ENCODE measurements around the gene LPP. TPM values are rescaled to one million over a fixed set of nuclear protein-coding genes. Genes with fewer than 3 reads are reported as not detected.

Gene LPP
- total RNA-seq, 2 donors from 2014 or later: 52.7 to 56.7 TPM

- Mint-ChIP-seq H3K4me3 (no peak overlapping the region), H3K36me3 (no peaks in the 10 kb centered on the region), H3K27ac (peak overlapping the region in 1 of 2 donors; percentile 67), H3K9me3 (no peaks in the 10 kb centered on the region), H3K27me3 (no peaks in the 10 kb centered on the region), H3K4me1 (ENCODE audit: low read depth in 2 of 2) (peaks cover 28 to 29% of the 10 kb centered on the region in 2 donors)
- DNase-seq (ENCODE audit: low spot score): no peak
- ATAC-seq: no peak
These were observed 663.9 kb downstream of the LPP start for GRCh38 chr3:188817935-188818269.

GRCh38 chr3:188818282-188818681, 664.3 kb downstream of the LPP start:
- H3K27ac Mint-ChIP-seq: peak overlapping the region in 1 of 2 donors; percentile 67
- no peaks in the 10 kb centered on the region for H3K36me3 Mint-ChIP-seq
- DNase-seq (ENCODE audit: low spot score) (no peak), ATAC-seq (no peak)
- H3K4me1 Mint-ChIP-seq (ENCODE audit: low read depth in 2 of 2): peaks cover 28 to 32% of the 10 kb centered on the region in 2 donors
- no peak overlapping the region for H3K4me3 Mint-ChIP-seq
- no peaks in the 10 kb centered on the region for H3K27me3 Mint-ChIP-seq
- H3K9me3 Mint-ChIP-seq: no peaks in the 10 kb centered on the region

- H3K4me1 Mint-ChIP-seq (ENCODE audit: low read depth in 2 of 2): peaks cover 28 to 30% of the 10 kb centered on the region in 2 donors
- DNase-seq (ENCODE audit: low spot score) (no peak), ATAC-seq (peak in 1 of 2 donors; percentile 80)
- H3K36me3 Mint-ChIP-seq: no peaks in the 10 kb centered on the region
- peak overlapping the region; percentile 27 to 67 for H3K27ac Mint-ChIP-seq
- H3K27me3 Mint-ChIP-seq: no peaks in the 10 kb centered on the region
- H3K9me3 Mint-ChIP-seq: no peaks in the 10 kb centered on the region
- H3K4me3 Mint-ChIP-seq: peak overlapping the region; percentile 27
These were observed 666.0 kb downstream of the LPP start for GRCh38 chr3:188819939-188820338.

DNA sequence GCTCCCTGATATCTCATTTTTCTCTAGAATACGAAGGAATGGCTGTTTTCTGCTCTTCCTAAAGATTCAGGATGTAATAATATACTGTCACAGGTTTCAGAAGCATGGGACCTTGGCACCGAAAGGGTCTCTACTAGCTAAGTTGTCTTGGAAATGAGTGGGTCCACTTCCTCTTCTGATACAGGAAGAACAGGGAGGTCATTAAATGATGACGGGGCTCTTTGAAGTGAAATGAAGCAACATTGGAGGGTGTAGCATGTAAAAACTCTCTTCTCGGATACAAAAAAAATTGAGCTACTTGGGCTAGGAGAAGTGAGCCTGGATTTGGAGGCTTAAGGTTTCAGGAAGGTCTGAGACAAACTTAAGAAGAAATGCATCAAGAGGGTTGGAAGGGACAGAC, 668.0 kb downstream of the LPP start:
- no peak for DNase-seq (ENCODE audit: low spot score)
- no peaks in the 10 kb centered on the region for H3K36me3 Mint-ChIP-seq
- H3K27ac Mint-ChIP-seq: no peak overlapping the region
- H3K4me3 Mint-ChIP-seq: no peak overlapping the region
- no peaks in the 10 kb centered on the region for H3K9me3 Mint-ChIP-seq
- peaks cover 40 to 49% of the 10 kb centered on the region in 2 donors for H3K4me1 Mint-ChIP-seq (ENCODE audit: low read depth in 2 of 2)
- no peak for ATAC-seq
- H3K27me3 Mint-ChIP-seq: no peaks in the 10 kb centered on the region

- DNase-seq (ENCODE audit: low spot score): no peak
- no peaks in the 10 kb centered on the region for H3K36me3 Mint-ChIP-seq
- no peaks in the 10 kb centered on the region for H3K27me3 Mint-ChIP-seq
- H3K9me3 Mint-ChIP-seq: no peaks in the 10 kb centered on the region
- H3K4me1 Mint-ChIP-seq (ENCODE audit: low read depth in 2 of 2): peaks cover 43 to 52% of the 10 kb centered on the region in 2 donors
- ATAC-seq: no peak
- no peak overlapping the region for H3K4me3 Mint-ChIP-seq
- no peak overlapping the region for H3K27ac Mint-ChIP-seq
These were observed 668.5 kb downstream of the LPP start for GRCh38 chr3:188822411-188822810.

DNA sequence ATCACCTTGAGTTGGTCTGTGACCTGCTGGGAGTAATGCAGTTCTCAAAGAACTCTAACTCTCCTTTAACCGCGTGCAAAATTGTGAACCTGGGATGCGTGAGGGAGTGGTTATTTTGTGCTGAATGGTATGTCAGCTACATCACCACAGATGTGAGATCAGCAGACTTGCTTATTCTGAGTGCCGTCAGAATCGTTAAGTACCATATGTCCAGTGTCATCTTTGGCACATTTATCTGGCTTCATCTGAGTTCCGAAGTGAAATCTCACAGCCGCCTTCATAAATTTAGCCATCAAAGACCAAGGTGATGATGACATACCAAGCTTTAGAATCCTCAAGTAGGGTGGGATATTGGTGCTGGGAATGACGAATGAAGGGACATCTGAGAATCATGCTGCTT, 670.6 kb downstream of the LPP start:
- Mint-ChIP-seq H3K27me3 (no peaks in the 10 kb centered on the region), H3K36me3 (no peaks in the 10 kb centered on the region), H3K27ac (peak overlapping the region in 1 of 2 donors; percentile 22), H3K9me3 (no peaks in the 10 kb centered on the region), H3K4me3 (no peak overlapping the region), H3K4me1 (ENCODE audit: low read depth in 2 of 2) (peaks cover 33% of the 10 kb centered on the region in 2 donors)
- DNase-seq (ENCODE audit: low spot score) (no peak), ATAC-seq (no peak)

GRCh38 chr3:188825901-188826300, 671.9 kb downstream of the LPP start:
- Mint-ChIP-seq H3K36me3 (no peaks in the 10 kb centered on the region), H3K4me3 (peak overlapping the region; percentile 13), H3K27me3 (no peaks in the 10 kb centered on the region), H3K4me1 (ENCODE audit: low read depth in 2 of 2) (peaks cover 24 to 26% of the 10 kb centered on the region in 2 donors), H3K27ac (peak overlapping the region in 1 of 2 donors; percentile 22), H3K9me3 (no peaks in the 10 kb centered on the region)
- no peak for DNase-seq (ENCODE audit: low spot score)
- ATAC-seq: no peak

DNA sequence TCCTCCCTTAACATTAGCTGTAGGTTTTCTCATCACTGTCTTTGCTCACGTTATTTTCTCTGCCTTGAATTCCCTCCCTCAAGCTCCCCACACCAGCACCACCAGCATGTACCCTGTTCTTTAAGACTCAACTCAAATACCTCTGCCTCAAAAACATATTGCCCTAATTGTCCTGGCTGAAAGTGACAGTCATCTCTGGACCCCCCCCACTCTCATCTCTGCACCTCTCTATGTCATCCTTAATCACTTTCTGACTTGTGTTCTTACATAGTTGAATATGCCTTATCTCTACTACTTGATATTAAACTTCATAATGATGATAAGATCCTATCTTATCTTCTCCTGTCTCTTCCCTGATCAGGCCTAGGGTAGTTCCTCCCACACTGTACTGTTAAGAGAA, 672.6 kb downstream of the LPP start:
- ATAC-seq: peak in 1 of 2 donors; percentile 53
- H3K27ac Mint-ChIP-seq: peak overlapping the region in 1 of 2 donors; percentile 22
- H3K9me3 Mint-ChIP-seq: no peaks in the 10 kb centered on the region
- no peaks in the 10 kb centered on the region for H3K36me3 Mint-ChIP-seq
- no peaks in the 10 kb centered on the region for H3K27me3 Mint-ChIP-seq
- H3K4me1 Mint-ChIP-seq (ENCODE audit: low read depth in 2 of 2): peaks cover 24 to 29% of the 10 kb centered on the region in 2 donors
- peak overlapping the region; percentile 29 for H3K4me3 Mint-ChIP-seq
- no peak for DNase-seq (ENCODE audit: low spot score)

DNA sequence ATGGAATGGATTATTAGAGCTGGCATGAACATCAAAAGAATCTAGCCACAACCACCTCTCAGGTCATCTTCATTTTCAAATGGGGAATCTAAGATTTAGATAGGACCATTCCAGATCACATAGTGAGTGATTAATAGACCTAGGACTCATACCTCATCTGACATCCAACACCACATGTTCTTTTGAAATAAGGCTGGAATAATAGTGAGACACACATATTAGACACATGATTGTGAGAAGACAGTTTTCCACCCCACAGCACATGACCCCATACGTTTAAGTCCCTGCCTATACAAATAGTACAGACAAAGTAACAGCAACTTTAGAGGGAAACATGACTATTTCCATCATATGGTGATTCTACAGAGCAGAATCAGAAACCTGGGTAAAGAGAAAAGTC, 673.1 kb downstream of the LPP start:
- DNase-seq (ENCODE audit: low spot score) (no peak), ATAC-seq (no peak)
- no peaks in the 10 kb centered on the region for H3K9me3 Mint-ChIP-seq
- H3K4me3 Mint-ChIP-seq: no peak overlapping the region
- H3K4me1 Mint-ChIP-seq (ENCODE audit: low read depth in 2 of 2): peaks cover 24 to 26% of the 10 kb centered on the region in 2 donors
- H3K27me3 Mint-ChIP-seq: no peaks in the 10 kb centered on the region
- peak overlapping the region in 1 of 2 donors; percentile 22 for H3K27ac Mint-ChIP-seq
- no peaks in the 10 kb centered on the region for H3K36me3 Mint-ChIP-seq

DNA sequence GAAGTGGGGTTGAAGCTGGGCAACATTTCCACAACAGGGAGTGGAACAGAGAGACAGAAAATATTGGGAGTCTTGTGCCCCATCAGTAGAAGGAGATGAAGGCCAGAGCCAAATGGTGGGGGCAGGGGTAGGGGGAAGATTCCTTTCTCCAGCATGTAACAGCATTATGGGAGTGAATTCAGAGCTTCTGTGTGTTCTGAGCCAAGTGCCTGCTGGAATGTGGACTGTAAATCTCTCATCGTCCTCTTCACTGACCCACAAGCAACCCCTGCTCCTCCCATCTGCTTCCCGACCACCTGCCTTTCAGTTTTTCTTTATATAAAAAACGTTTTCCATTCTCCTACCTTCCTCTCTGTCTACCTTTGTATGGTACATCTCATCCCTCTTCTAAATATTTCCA, 673.6 kb downstream of the LPP start:
- Mint-ChIP-seq H3K27ac (peak overlapping the region in 1 of 2 donors; percentile 22), H3K36me3 (no peaks in the 10 kb centered on the region), H3K9me3 (no peaks in the 10 kb centered on the region), H3K27me3 (no peaks in the 10 kb centered on the region), H3K4me3 (no peak overlapping the region), H3K4me1 (ENCODE audit: low read depth in 2 of 2) (peaks cover 24% of the 10 kb centered on the region in 2 donors)
- DNase-seq (ENCODE audit: low spot score) (no peak), ATAC-seq (no peak)

- DNase-seq (ENCODE audit: low spot score): no peak
- ATAC-seq: no peak
- H3K4me3 Mint-ChIP-seq: no peak overlapping the region
- no peaks in the 10 kb centered on the region for H3K27me3 Mint-ChIP-seq
- H3K9me3 Mint-ChIP-seq: no peaks in the 10 kb centered on the region
- peaks cover 22 to 25% of the 10 kb centered on the region in 2 donors for H3K4me1 Mint-ChIP-seq (ENCODE audit: low read depth in 2 of 2)
- peak overlapping the region in 1 of 2 donors; percentile 27 for H3K27ac Mint-ChIP-seq
- no peaks in the 10 kb centered on the region for H3K36me3 Mint-ChIP-seq
These were observed 675.2 kb downstream of the LPP start for GRCh38 chr3:188829130-188829529.

GRCh38 chr3:188829576-188829975, 675.6 kb downstream of the LPP start:
- peak overlapping the region in 1 of 2 donors; percentile 27 for H3K27ac Mint-ChIP-seq
- no peaks in the 10 kb centered on the region for H3K27me3 Mint-ChIP-seq
- no peaks in the 10 kb centered on the region for H3K9me3 Mint-ChIP-seq
- ATAC-seq (no peak), DNase-seq (ENCODE audit: low spot score) (no peak)
- H3K36me3 Mint-ChIP-seq: no peaks in the 10 kb centered on the region
- H3K4me1 Mint-ChIP-seq (ENCODE audit: low read depth in 2 of 2): peaks cover 27 to 29% of the 10 kb centered on the region in 2 donors
- no peak overlapping the region for H3K4me3 Mint-ChIP-seq

DNA sequence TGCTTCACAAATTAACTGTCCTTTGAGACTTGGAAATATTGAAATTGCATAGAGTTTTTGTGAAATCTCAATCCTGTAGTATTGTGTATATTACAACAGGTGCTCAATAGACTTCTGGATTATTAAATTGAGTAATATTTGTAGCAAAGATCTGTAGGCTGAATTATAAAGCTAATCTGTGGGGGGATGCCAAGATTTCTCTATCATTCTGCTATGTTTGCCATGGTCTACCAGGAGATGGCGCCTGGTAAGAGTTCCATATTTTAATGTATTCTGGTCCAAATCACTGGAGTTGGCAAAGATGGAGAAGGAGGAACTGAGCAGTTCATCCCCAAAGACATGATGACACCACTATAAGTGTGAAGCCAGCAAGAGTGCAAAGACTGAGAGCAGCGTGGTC, 676.9 kb downstream of the LPP start:
- H3K27me3 Mint-ChIP-seq: no peaks in the 10 kb centered on the region

DNA sequence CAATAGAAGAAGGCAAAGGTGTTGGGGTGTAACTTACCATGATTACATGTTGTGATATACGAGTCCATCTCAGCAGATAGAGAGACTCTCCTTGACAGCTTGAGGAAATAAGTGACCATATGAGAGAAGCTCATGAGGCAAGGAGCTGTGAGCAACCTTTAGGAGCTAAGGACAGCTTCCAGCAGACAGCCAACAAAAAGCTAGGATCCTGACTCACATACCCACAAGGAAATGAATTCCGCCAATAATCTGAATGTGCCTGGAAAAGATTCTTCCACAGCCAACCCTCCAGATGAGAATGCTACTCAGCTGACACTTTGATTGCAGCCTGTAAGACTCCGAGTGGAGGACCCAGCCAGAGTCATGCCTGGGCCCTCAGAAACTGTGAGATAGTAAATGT, 678.2 kb downstream of the LPP start:
- Mint-ChIP-seq H3K27ac (no peak overlapping the region), H3K27me3 (no peaks in the 10 kb centered on the region), H3K36me3 (no peaks in the 10 kb centered on the region), H3K4me3 (no peak overlapping the region), H3K9me3 (no peaks in the 10 kb centered on the region), H3K4me1 (ENCODE audit: low read depth in 2 of 2) (peaks cover 8 to 18% of the 10 kb centered on the region in 2 donors)
- ATAC-seq (no peak), DNase-seq (ENCODE audit: low spot score) (no peak)

More for the DNA sequence above, 676.9 kb downstream of the LPP start:
- Mint-ChIP-seq H3K4me3 (no peak overlapping the region), H3K27ac (peak overlapping the region in 1 of 2 donors; percentile 37), H3K36me3 (no peaks in the 10 kb centered on the region), H3K9me3 (no peaks in the 10 kb centered on the region), H3K4me1 (ENCODE audit: low read depth in 2 of 2) (peaks cover 19 to 23% of the 10 kb centered on the region in 2 donors)
- ATAC-seq (no peak), DNase-seq (ENCODE audit: low spot score) (no peak)
